Stimulated activated CD8-positive, alpha-beta memory T cell treated with anti-CD3 and anti-CD28 coated beads, Interleukin-12 subunit alpha, Interleukin-12 subunit beta, amount 100 ng/mL, for 24 hours (primary cell): ENCODE measurements around the gene BRD2.
"Not testable (repeated sequence)": the region's sequence is repeated elsewhere in the genome, so short reads cannot be mapped to it uniquely, and the experiment has no call there.

Experiments
- DNase-seq: peaks from one replicate; pipeline ENCODE4 v3.0.0-alpha.2; 2020; ENCODE audit errors: extremely low read depth

The BRD2 gene

DNA sequence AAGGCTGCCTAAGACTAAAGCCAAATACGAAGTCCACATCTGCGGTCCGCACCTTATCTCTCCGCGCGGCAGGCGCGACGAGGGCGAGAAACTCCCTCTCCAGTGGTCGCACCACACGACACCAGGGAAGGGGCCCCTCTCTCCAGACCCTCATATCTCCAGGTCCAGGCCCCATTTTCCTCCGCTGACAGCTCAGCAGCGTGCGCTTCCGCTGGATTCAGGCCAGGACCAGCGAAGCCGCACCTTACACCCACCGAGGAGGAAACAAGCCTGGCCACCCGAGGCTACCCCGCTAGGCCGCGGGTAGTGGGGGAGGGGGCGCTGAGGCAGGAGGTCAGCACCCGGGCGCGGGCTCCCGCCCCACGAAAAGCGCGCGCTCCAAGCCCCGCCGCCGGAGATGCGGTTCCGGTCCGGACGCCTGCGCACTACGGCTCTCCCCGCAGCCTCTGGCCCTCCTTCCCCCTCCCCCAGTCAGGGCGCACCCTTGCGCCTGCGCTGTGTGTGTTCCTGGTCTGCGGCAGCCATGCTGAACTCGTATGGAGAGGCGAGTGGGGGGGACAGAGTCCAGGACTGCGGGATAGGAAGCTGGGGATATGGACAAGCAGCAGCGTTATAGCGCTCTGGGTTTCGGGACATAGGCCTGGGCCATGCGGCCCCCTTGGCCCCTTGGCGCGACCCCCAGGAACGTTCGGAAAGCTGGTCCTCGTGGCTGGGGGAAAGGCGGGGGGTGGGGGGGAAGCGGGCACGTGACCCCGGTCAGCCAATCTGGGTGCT lies at the start of gene BRD2:
BRD2 (plus strand) TSS at position 502 of the 774 bp plus-strand sequence. CDS start 4,305 bp downstream, outside the sequence.
- peak; percentile 93 for DNase-seq

DNA sequence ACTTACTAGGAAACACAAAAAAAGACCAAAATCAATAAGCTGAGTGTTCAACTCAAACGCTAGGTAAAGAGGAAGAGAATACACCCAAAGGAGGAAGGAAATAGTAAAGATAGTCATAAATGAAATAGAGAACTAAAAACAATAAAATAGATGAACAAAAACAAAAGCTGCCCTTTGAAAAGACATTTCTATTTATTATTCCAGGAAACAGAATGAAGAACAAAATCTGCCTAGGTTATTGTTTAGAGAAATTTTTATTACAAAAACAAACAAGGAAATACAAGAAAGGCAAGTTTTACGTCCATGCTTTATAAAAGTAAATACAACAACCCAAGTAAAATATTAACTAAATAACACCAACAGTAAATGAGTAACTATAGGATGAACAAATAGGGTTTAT lies 47.7 kb upstream of the BRD2 start:
- DNase-seq, result no peak

DNA sequence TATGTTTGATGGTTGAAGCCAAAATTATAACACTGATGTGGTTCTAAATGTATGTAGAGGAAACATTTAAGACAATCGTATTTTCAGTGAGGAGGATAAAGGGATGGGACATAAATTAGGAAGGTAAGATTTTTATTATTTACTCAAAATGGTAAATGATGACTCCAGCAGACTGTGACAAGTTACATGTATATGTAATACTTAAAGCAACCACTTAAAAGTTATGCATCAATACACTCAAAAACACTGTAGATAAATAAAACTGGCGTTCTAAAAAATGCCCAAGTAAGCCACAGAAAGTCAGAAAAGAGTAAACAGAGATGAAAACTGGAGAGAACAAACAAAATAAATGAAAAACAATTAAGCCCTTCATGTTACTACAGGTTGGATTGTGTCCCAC lies 46.3 kb upstream of the BRD2 start:
- DNase-seq, result no peak

GRCh38 chr6:32931211-32931610 lies 37.2 kb upstream of the BRD2 start:
- no peak for DNase-seq

GRCh38 chr6:32932132-32932868 lies 36.1 kb upstream of the BRD2 start:
- DNase-seq, result no peak

GRCh38 chr6:32933661-32934085 lies 34.7 kb upstream of the BRD2 start:
- no peak for DNase-seq

DNA sequence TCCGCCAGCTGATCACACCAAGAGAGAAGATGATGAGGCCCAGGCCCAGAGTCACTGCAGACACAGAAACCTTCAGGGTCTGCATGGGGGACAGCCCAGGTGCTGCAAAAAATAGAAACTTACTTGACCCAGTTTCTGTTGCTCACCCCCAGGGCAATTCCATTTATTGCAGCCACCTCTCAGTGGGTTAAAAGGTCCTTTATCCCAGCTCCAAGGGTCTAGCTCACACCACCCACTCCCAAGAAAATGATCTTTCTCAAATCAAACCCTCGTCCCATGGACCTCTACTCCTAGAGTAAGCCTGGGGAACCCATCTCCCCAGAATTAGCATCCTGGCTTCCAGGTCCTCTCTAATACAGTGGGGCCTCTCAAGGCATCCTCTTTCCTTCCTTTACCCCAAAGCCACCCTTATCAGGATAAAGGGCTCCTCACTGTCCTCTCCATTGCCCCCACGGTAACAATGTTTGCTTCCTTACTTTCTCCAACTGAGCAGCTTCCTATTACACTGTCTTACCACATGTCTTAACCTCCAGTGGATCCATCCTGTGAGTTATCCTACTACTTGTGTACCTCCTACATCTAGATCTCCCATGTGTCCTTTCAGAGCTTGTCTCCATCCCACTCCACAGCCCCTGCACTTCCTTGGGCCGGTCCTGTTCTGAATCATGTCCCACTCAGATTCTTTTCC lies 32.7 kb upstream of the BRD2 start:
- DNase-seq, result no peak

DNA sequence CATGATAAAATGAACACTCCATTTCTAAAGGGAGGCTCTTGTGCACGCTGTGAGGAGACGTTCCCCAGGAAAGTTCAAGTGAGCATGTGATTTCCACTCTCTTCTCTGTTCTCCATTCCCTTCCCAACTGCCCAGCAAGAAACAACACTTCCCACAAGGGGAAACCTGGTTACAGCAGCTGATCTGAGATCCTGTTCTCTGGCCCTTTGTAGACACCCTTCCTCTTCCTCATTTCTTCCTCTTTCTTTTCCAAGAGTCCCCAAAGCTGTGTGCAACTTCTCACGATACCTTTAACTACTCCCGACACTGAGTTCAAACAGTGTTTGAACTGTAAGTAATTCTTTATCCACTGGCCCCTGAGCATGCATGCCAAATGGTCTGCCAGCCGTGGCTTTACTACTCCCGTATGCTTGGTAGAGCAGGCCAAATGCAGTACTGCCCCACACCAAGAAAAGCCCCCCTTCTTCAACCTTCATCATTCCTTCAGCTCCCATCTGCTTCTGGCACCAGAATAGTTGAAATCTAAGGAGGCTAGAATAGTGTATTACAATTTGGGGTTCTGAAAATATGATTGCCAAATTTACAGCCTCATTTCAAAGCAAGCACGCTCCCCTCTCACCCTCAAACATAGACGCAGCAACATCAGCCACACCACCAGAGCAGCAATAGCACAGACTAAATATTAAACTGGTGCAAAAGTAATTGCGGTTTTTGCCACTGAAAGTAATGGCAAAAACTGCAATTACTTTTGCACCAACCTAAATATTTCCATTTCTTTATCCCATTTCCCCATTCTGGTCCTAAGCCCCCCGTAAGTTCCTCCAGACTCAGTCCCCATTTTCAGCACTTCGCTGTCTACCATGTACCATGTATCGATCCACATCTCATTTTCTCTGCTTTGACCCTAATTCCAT lies 31.9 kb upstream of the BRD2 start:
- no peak for DNase-seq

DNA sequence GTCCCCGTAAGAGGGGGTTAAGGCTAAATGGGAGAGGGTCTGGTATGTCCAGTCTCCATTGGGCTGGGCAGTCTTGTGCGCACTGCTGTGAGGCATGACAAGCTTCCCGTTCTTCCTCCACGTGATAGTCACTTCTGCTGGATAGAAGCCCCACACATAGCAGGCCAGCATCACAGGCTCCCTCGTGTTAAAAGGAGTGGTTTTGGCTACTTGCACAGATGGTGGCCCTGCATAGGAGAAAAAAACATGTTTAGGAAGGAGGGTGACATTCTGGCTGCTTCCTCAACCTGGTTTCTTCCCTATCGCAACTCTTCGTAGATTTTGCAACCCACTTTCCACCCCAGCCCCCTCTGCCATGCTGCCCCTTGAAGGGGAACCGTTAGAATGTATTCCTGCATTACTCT lies 31.2 kb upstream of the BRD2 start:
- no peak for DNase-seq

- no peak for DNase-seq
Observed at GRCh38 chr6:32938494-32938893, 29.9 kb upstream of the BRD2 start.

DNA sequence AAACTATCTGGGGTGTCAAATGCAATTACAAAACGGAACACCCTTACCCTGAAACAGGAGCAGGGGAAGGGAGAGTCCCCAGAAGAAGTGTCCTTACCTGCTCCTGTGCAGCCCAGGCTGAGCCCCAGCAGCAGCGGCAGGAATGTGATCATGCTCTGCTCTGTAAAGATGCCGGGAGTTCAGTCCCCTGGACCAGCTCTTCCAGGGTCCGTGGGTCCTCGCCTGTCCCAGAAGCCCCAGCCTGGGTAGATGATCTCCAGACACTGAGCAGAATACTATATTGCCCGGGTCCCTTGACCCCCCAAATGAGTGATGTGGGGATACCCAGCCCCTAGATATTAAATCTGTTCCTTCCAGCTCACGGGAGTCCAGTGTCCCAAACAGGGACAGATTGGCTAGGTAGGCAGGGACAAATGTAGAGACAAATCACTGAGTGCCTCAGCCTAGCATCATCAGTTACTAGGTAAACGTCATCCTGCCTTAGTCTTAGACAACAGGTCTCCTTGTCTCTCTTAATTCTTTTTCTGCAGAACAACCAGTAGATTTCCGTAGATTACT lies 27.7 kb upstream of the BRD2 start, which contains the start of gene HLA-DMB:
HLA-DMB (minus strand) TSS at position 373 of the 558 bp plus-strand sequence; CDS start at position 152, 221 bp downstream.
- no peak for DNase-seq

GRCh38 chr6:32941214-32941768 lies 27.1 kb upstream of the BRD2 start:
- DNase-seq, result no peak

DNA sequence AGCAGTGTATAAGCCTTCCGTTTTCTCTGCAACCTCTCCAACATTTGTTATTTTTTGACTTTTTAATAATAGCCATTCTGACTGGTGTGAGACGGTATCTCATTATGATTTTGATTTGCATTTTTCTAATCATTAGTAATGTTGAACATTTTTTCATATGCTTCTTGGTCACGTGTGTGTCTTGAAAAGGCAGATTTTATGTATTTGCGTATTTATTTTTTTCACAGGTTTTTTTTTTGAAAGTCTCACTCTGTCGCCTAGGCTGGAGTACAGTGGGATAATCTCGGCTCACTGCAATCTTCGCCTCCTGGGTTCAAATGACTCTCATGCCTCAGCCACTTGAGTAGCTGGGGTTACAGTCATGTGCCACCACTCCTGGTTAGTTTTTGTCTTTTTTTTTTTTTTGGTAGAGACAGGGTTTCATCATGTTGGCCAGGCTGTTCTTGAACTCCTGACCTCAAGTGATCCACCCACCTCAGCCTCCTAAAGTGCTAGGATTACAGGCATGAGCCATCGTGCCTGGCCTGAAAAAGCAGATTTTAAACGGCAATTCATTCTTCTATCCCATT lies 25.8 kb upstream of the BRD2 start:
- DNase-seq, result not testable (repeated sequence)

- DNase-seq, result no peak
Observed at GRCh38 chr6:32943864-32944649, 24.3 kb upstream of the BRD2 start.

GRCh38 chr6:32945108-32945760 lies 23.2 kb upstream of the BRD2 start:
- no peak for DNase-seq

GRCh38 chr6:32945953-32946352 lies 22.4 kb upstream of the BRD2 start:
- no peak for DNase-seq

GRCh38 chr6:32946893-32947292 lies 21.5 kb upstream of the BRD2 start:
- DNase-seq, result no peak

GRCh38 chr6:32947552-32948465 lies 20.6 kb upstream of the BRD2 start:
- no peak for DNase-seq
